GM12873 (cell line): ENCODE results near the gene ARL14EP.

Experiments
- CTCF ChIP-seq: IDR thresholded peaks from 2 replicates; pipeline ENCODE4 v1.5.1; 2012; ENCODE audit warnings: low read depth, mild to moderate bottlenecking, moderate library complexity, low read length, control low read depth; ENCODE audit not compliant: insufficient read depth; ENCODE audit errors: missing control alignments

The ARL14EP gene

GRCh38 chr11:30291331-30291730 lies 31.6 kb upstream of the ARL14EP start:
- no peak for TF ChIP-seq CTCF

- TF ChIP-seq CTCF = no peak
Measured at GRCh38 chr11:30292545-30292944, 30.4 kb upstream of the ARL14EP start.

GRCh38 chr11:30295178-30295885 lies 27.6 kb upstream of the ARL14EP start:
- TF ChIP-seq CTCF = no peak

GRCh38 chr11:30304620-30305019 lies 18.3 kb upstream of the ARL14EP start:
- no peak for TF ChIP-seq CTCF

- no peak for TF ChIP-seq CTCF
Measured at GRCh38 chr11:30310623-30311022, 12.3 kb upstream of the ARL14EP start.

GRCh38 chr11:30311189-30311588 lies 11.7 kb upstream of the ARL14EP start:
- no peak for TF ChIP-seq CTCF

GRCh38 chr11:30312243-30312642 lies 10.7 kb upstream of the ARL14EP start:
- no peak for TF ChIP-seq CTCF
